ENCODE data around the gene NR2E1.

The NR2E1 gene

GRCh38 chr6:108156180-108156937, 9.5 kb upstream of the NR2E1 start:
- no peak for DNase-seq (ENCODE audit: low spot score)

GRCh38 chr6:108156938-108157233, 8.9 kb upstream of the NR2E1 start:
- no peak for DNase-seq (ENCODE audit: low spot score)

- no peak for DNase-seq (ENCODE audit: low spot score)
Measured at GRCh38 chr6:108157234-108157980, 8.4 kb upstream of the NR2E1 start.

GRCh38 chr6:108157981-108158525, 7.8 kb upstream of the NR2E1 start:
- DNase-seq (ENCODE audit: low spot score), result no peak

GRCh38 chr6:108159981-108160380, 5.8 kb upstream of the NR2E1 start:
- DNase-seq (ENCODE audit: low spot score), result no peak

- no peak for DNase-seq (ENCODE audit: low spot score)
Measured at GRCh38 chr6:108161724-108162282, 4.0 kb upstream of the NR2E1 start.

GRCh38 chr6:108163267-108163643, 2.6 kb upstream of the NR2E1 start:
- no peak for DNase-seq (ENCODE audit: low spot score)

- DNase-seq (ENCODE audit: low spot score), result no peak
Measured at GRCh38 chr6:108163644-108164542, 1.9 kb upstream of the NR2E1 start.

GRCh38 chr6:108164543-108164814, 1.3 kb upstream of the NR2E1 start:
- no peak for DNase-seq (ENCODE audit: low spot score)

GRCh38 chr6:108164815-108165706, 761 bp upstream of the NR2E1 start:
- no peak for DNase-seq (ENCODE audit: low spot score)

GRCh38 chr6:108166664-108167448, 1.0 kb downstream of the NR2E1 start:
- DNase-seq (ENCODE audit: low spot score), result no peak

- no peak for DNase-seq (ENCODE audit: low spot score)
Measured at GRCh38 chr6:108167449-108168089, 1.7 kb downstream of the NR2E1 start.

- no peak for DNase-seq (ENCODE audit: low spot score)
Measured at GRCh38 chr6:108168090-108168463, 2.3 kb downstream of the NR2E1 start.

GRCh38 chr6:108168501-108169463, 3.0 kb downstream of the NR2E1 start:
- DNase-seq (ENCODE audit: low spot score), result no peak

GRCh38 chr6:108169464-108170331, 3.9 kb downstream of the NR2E1 start:
- DNase-seq (ENCODE audit: low spot score), result no peak

- DNase-seq (ENCODE audit: low spot score), result no peak
Measured at GRCh38 chr6:108170332-108171290, 4.8 kb downstream of the NR2E1 start.

Data from left forelimb (tissue), 1 donor.